ENCODE measurements around the gene ATG5.
"Not testable (repeated sequence)": the region's sequence is repeated elsewhere in the genome, so short reads cannot be mapped to it uniquely, and the experiment has no call there.

The ATG5 gene

DNA sequence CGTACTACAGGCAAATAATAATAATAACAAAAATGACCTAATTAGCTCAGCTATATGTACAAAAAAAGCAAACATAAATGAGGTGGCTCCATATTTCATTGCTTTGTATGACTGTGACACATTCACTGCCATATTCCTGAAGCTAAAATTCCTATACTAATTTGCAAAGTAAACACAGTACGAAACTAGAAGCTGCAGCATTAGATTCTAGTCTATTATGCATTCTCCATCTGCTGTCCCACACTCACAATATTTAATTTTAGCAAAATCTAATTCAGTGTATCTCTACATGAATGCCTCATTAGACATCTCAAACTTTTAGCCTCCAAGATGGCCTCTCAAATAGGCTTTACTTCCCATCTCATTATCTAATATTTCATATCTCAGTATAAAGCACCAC lies 55.1 kb downstream of the ATG5 start:
- H3K4me1 ChIP-seq (ENCODE audit: low read depth, poor library complexity, severe bottlenecking), result peaks cover 41% of the 10 kb centered on the region
- no peak overlapping the region for H3K9ac ChIP-seq
- no peaks in the 10 kb centered on the region for H3K36me3 ChIP-seq (ENCODE audit: insufficient read depth)
- peaks cover 59% of the 10 kb centered on the region; the same call in 1 of the 2 replicates for H3K79me2 ChIP-seq (ENCODE audit: insufficient read depth, low read depth)
- H2AFZ ChIP-seq (ENCODE audit: low read depth), result no peak overlapping the region
- no peaks in the 10 kb centered on the region for H4K20me1 ChIP-seq (ENCODE audit: insufficient read depth)
- H3K27ac ChIP-seq, result no peak overlapping the region
- TF ChIP-seq, protein P1, sequence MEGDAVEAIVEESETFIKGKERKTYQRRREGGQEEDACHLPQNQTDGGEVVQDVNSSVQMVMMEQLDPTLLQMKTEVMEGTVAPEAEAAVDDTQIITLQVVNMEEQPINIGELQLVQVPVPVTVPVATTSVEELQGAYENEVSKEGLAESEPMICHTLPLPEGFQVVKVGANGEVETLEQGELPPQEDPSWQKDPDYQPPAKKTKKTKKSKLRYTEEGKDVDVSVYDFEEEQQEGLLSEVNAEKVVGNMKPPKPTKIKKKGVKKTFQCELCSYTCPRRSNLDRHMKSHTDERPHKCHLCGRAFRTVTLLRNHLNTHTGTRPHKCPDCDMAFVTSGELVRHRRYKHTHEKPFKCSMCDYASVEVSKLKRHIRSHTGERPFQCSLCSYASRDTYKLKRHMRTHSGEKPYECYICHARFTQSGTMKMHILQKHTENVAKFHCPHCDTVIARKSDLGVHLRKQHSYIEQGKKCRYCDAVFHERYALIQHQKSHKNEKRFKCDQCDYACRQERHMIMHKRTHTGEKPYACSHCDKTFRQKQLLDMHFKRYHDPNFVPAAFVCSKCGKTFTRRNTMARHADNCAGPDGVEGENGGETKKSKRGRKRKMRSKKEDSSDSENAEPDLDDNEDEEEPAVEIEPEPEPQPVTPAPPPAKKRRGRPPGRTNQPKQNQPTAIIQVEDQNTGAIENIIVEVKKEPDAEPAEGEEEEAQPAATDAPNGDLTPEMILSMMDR (conservative IDR thresholded peaks at IDR 0.05; ENCODE audit: low read depth, low read length), result no peak
- no peak overlapping the region for H3K4me3 ChIP-seq (IDR thresholded peaks at IDR 0.05; ENCODE audit: insufficient read depth, low read depth, low read length)
- no peaks in the 10 kb centered on the region for H3K27me3 ChIP-seq (ENCODE audit: insufficient read depth, low read depth)
- H3K4me2 ChIP-seq, result no peak overlapping the region

DNA sequence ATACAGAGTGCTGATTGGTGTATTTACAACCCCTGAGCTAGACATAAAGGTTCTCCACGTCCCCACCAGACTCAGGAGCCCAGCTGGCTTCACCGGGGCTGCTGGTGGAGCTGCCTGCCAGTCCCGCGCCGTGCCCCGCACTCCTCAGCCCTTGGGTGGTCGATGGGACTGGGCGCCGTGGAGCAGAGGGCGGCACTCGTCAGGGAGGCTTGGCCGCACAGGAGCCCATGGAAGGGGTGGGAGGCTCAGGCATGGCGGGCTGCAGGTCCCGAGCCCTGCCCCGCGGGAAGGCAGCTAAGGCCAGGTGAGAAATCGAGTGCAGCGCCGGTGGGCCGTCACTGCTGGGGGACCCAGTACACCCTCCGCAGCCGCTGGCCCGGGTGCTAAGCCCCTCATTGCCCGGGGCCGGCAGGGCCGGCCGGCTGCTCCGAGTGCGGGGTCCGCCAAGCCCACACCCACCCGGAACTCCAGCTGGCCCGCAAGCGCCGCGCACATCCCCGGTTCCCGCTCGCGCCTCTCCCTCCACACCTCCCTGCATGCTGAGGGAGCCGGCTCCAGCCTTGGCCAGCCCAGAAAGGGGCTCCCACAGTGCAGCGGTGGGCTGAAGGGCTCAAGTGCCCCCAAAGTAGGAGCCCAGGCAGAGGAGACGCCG lies 56.2 kb downstream of the ATG5 start:
- H3K9ac ChIP-seq; H3K4me3 ChIP-seq (IDR thresholded peaks at IDR 0.05; ENCODE audit: insufficient read depth, low read depth, low read length); H2AFZ ChIP-seq (ENCODE audit: low read depth); H3K27ac ChIP-seq; H3K36me3 ChIP-seq (ENCODE audit: insufficient read depth); H3K27me3 ChIP-seq (ENCODE audit: insufficient read depth, low read depth); H3K4me2 ChIP-seq; H4K20me1 ChIP-seq (ENCODE audit: insufficient read depth): not testable (repeated sequence)
- peaks cover 31% of the 10 kb centered on the region for H3K4me1 ChIP-seq (ENCODE audit: low read depth, poor library complexity, severe bottlenecking)
- H3K79me2 ChIP-seq (ENCODE audit: insufficient read depth, low read depth), result peaks cover 59% of the 10 kb centered on the region; the same call in 1 of the 2 replicates

DNA sequence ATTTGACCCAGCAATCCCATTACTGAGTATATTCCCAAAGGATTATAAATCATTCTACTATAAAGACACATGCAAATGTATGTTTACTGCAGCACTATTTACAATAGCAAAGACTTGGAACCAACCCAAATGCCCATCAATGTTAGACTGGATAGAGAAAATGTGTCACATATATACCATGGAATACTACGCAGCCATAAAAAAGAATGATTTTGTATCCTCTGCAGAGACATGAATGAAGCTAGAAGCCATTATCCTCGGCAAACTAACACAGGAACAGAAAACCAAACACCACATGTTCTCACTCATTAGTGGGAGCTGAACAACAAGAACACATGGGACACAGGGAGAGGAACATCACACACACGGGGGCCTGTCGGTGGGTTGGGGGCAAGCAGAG lies 57.1 kb downstream of the ATG5 start:
- not testable (repeated sequence) for H3K4me2 ChIP-seq; H3K27ac ChIP-seq; H3K9ac ChIP-seq; H2AFZ ChIP-seq (ENCODE audit: low read depth); H4K20me1 ChIP-seq (ENCODE audit: insufficient read depth); H3K4me3 ChIP-seq (IDR thresholded peaks at IDR 0.05; ENCODE audit: insufficient read depth, low read depth, low read length); H3K27me3 ChIP-seq (ENCODE audit: insufficient read depth, low read depth); H3K36me3 ChIP-seq (ENCODE audit: insufficient read depth)
- peaks cover 22% of the 10 kb centered on the region for H3K4me1 ChIP-seq (ENCODE audit: low read depth, poor library complexity, severe bottlenecking)
- H3K79me2 ChIP-seq (ENCODE audit: insufficient read depth, low read depth), result peaks cover 51% of the 10 kb centered on the region; the same call in 1 of the 2 replicates

DNA sequence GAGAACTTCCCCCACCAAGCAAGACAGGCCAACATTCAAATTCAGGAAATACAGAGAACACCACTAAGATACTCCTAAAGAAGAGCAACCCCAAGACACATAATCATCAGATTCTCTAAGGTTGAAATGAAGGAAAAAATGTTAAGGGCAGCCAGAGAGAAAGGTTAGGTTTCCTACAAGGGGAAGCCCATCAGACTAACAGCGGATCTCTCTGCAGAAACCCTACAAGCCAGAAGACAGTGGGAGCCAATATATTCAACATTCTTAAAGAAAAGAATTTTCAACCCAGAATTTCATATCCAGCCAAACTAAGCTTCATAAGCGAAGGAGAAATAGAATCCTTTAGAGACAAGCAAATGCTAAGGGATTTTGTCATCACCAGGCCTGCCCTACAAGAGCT lies 61.1 kb downstream of the ATG5 start:
- H3K4me2 ChIP-seq; H3K9ac ChIP-seq; H2AFZ ChIP-seq (ENCODE audit: low read depth); H3K27ac ChIP-seq; H3K4me3 ChIP-seq (IDR thresholded peaks at IDR 0.05; ENCODE audit: insufficient read depth, low read depth, low read length); H3K36me3 ChIP-seq (ENCODE audit: insufficient read depth); H4K20me1 ChIP-seq (ENCODE audit: insufficient read depth); H3K27me3 ChIP-seq (ENCODE audit: insufficient read depth, low read depth); H3K4me1 ChIP-seq (ENCODE audit: low read depth, poor library complexity, severe bottlenecking): not testable (repeated sequence)
- H3K79me2 ChIP-seq (ENCODE audit: insufficient read depth, low read depth), result peaks cover 18% of the 10 kb centered on the region; the same call in 1 of the 2 replicates

DNA sequence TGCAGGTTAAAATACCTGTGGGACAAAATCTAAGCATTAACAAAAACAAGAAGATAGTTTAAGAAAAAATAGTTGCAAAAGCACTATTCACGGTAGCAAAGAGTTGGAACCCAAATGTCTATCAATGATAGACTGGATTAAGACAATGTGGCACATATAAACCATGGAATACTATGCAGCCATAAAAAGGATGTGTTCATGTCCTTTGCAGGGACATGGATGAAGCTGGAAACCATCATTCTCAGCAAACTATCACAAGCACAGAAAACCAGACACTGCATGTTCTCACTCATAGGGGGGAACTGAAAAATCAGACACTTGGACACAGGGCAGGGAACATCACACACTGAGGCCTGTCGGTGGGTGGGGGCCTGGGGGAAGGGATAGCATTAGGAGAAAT lies 65.8 kb downstream of the ATG5 start:
- not testable (repeated sequence) for H3K27ac ChIP-seq, H3K9ac ChIP-seq

DNA sequence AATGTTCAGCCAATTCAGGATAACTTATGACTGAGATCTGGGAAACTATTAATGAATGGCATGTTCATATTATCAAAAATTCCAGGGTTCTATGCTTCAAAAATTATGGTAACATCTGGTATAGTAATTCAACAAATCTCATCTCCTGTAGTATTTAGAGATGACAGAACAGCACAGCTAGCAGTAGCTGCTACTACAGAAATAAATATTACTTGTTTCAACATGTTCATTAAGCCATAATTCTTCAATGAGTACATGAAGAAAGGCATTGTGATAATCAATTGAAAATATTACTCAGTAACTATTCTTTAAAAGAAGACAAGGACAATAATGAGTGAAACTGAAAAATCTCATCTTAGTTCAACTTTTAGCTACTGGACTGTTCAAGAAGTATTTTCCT lies 66.8 kb downstream of the ATG5 start:
- H3K27ac ChIP-seq, result no peak overlapping the region
- TF ChIP-seq, protein P1 (conservative IDR thresholded peaks at IDR 0.05; ENCODE audit: low read depth, low read length), result no peak
- H4K20me1 ChIP-seq (ENCODE audit: insufficient read depth), result no peaks in the 10 kb centered on the region
- H3K4me2 ChIP-seq, result no peak overlapping the region
- no peak overlapping the region for H3K9ac ChIP-seq
- peaks cover 21% of the 10 kb centered on the region for H3K4me1 ChIP-seq (ENCODE audit: low read depth, poor library complexity, severe bottlenecking)
- H3K27me3 ChIP-seq (ENCODE audit: insufficient read depth, low read depth), result no peaks in the 10 kb centered on the region
- H3K36me3 ChIP-seq (ENCODE audit: insufficient read depth), result no peaks in the 10 kb centered on the region
- no peak overlapping the region for H2AFZ ChIP-seq (ENCODE audit: low read depth)
- no peaks in the 10 kb centered on the region; the same call in 1 of the 2 replicates for H3K79me2 ChIP-seq (ENCODE audit: insufficient read depth, low read depth)
- no peak overlapping the region for H3K4me3 ChIP-seq (IDR thresholded peaks at IDR 0.05; ENCODE audit: insufficient read depth, low read depth, low read length)

More for the DNA sequence above, 65.8 kb downstream of the ATG5 start:
- not testable (repeated sequence) for H3K27me3 ChIP-seq (ENCODE audit: insufficient read depth, low read depth); H3K36me3 ChIP-seq (ENCODE audit: insufficient read depth); H3K4me2 ChIP-seq; H3K4me3 ChIP-seq (IDR thresholded peaks at IDR 0.05; ENCODE audit: insufficient read depth, low read depth, low read length); H4K20me1 ChIP-seq (ENCODE audit: insufficient read depth); H3K79me2 ChIP-seq (ENCODE audit: insufficient read depth, low read depth); H2AFZ ChIP-seq (ENCODE audit: low read depth)
- H3K4me1 ChIP-seq (ENCODE audit: low read depth, poor library complexity, severe bottlenecking), result peaks cover 21% of the 10 kb centered on the region

Data from KMS-11 (cell line).